HG03039 (cell line): ENCODE results near the gene DBR1.

Experiments
- ATAC-seq: cut with Tn5 transposase; IDR thresholded peaks from one replicate; pipeline ENCODE4 v1.9.1; 2021; ENCODE audit warnings: mild to moderate bottlenecking, moderate library complexity; ENCODE audit not compliant: unreplicated experiment

The DBR1 gene

GRCh38 chr3:138174421-138175131 lies at the start of gene DBR1:
Gene DBR1, minus strand, starts transcription at chr3:138174921. Its CDS starts 126 bp downstream, at chr3:138174795.
- peak; percentile 86 for ATAC-seq

- ATAC-seq, result no peak
Observed at GRCh38 chr3:138222942-138223287, 48.2 kb upstream of the DBR1 start.

- ATAC-seq, result no peak
Observed at GRCh38 chr3:138222131-138222941, 47.6 kb upstream of the DBR1 start.

GRCh38 chr3:138220788-138221187 lies 46.1 kb upstream of the DBR1 start:
- no peak for ATAC-seq

GRCh38 chr3:138220242-138220641 lies 45.5 kb upstream of the DBR1 start:
- ATAC-seq, result no peak

GRCh38 chr3:138219255-138219654 lies 44.5 kb upstream of the DBR1 start:
- ATAC-seq, result no peak

GRCh38 chr3:138213398-138214085 lies 38.8 kb upstream of the DBR1 start:
- no peak for ATAC-seq

GRCh38 chr3:138210528-138210927 lies 35.8 kb upstream of the DBR1 start:
- ATAC-seq, result no peak

- ATAC-seq, result no peak
Observed at GRCh38 chr3:138206196-138206595, 31.5 kb upstream of the DBR1 start.

- no peak for ATAC-seq
Observed at GRCh38 chr3:138205527-138205926, 30.8 kb upstream of the DBR1 start.

GRCh38 chr3:138203938-138204337 lies 29.2 kb upstream of the DBR1 start:
- no peak for ATAC-seq

- ATAC-seq, result no peak
Observed at GRCh38 chr3:138202945-138203701, 28.4 kb upstream of the DBR1 start.

GRCh38 chr3:138200424-138200823 lies 25.7 kb upstream of the DBR1 start:
- no peak for ATAC-seq

GRCh38 chr3:138199851-138200250 lies 25.1 kb upstream of the DBR1 start:
- ATAC-seq, result no peak

- no peak for ATAC-seq
Observed at GRCh38 chr3:138197524-138197923, 22.8 kb upstream of the DBR1 start.

GRCh38 chr3:138197058-138197457 lies 22.3 kb upstream of the DBR1 start:
- ATAC-seq, result no peak

GRCh38 chr3:138196023-138196422 lies 21.3 kb upstream of the DBR1 start:
- ATAC-seq, result no peak

- no peak for ATAC-seq
Observed at GRCh38 chr3:138195481-138195880, 20.8 kb upstream of the DBR1 start.

- no peak for ATAC-seq
Observed at GRCh38 chr3:138188013-138188730, 13.5 kb upstream of the DBR1 start.

GRCh38 chr3:138187296-138188012 lies 12.7 kb upstream of the DBR1 start, which contains the start of gene ARMC8:
Gene ARMC8, plus strand, starts transcription at chr3:138187301. Its CDS starts 254 bp downstream, at chr3:138187555.
- ATAC-seq, result peak; percentile 39
